K562 (cell line): ENCODE results near the gene SMARCC1. TPM values are rescaled to one million over a fixed set of nuclear protein-coding genes. Genes with fewer than 3 reads are reported as not detected.
A peak's percentile ranks its signal among the peaks of the same experiment; 100 is the strongest.

Experiments used
- ARHGAP35 ChIP-seq: fragments of 450-650 bp; IDR thresholded peaks from 2 replicates; pipeline ENCODE4 v1.6.1; 2018; ENCODE audit not compliant: partially characterized antibody
- ARID2 ChIP-seq: fragments of 450-650 bp; IDR thresholded peaks from 2 replicates; pipeline ENCODE4 v1.6.1; 2017; ENCODE audit warnings: antibody characterized with exemption, mild to moderate bottlenecking
- CBFA2T2 ChIP-seq: fragments of 450-650 bp; conservative IDR thresholded peaks from 2 replicates; pipeline ENCODE4 v1.6.1; 2017; ENCODE audit warnings: mild to moderate bottlenecking
- CCNT2 ChIP-seq: IDR thresholded peaks from 2 replicates; pipeline ENCODE4 v1.6.1; 2011; ENCODE audit warnings: borderline replicate concordance, low read depth, mild to moderate bottlenecking, moderate library complexity, mixed read lengths, low read length; ENCODE audit not compliant: insufficient read length; ENCODE audit errors: extremely low read depth
- CHD4 ChIP-seq: fragments of 200-600 bp; sonication (generic); IDR thresholded peaks from 3 replicates; pipeline ENCODE4 v1.6.1; 2012; ENCODE audit warnings: low read depth, mild to moderate bottlenecking, mixed read lengths, low read length, inconsistent platforms; ENCODE audit not compliant: insufficient read depth, insufficient replicate concordance, poor library complexity, severe bottlenecking
- CREM ChIP-seq: IDR thresholded peaks from 2 replicates; pipeline ENCODE4 v1.6.1; 2014; ENCODE audit warnings: antibody characterized with exemption, low read depth
- CSDE1 ChIP-seq, 2 experiments: fragments of 450-650 bp; IDR thresholded peaks; 2 replicates each; pipeline ENCODE4 v1.6.1; 2016; ENCODE audit warnings: mild to moderate bottlenecking in 1 of 2
- ESRRB ChIP-seq: fragments of 250-450 bp; sonication (Bioruptor Pico); IDR thresholded peaks from 2 replicates; pipeline ENCODE4 v1.5.0; 2020; ENCODE audit warnings: mild to moderate bottlenecking, moderate library complexity, borderline replicate concordance
- FOXM1 ChIP-seq, 2 experiments: fragments of 450-650 bp in 1 of 2; sonication (generic) in 1 of 2; formaldehyde crosslinking in 1 of 2; IDR thresholded peaks; 2 replicates each; pipeline versions ENCODE4 v1.6.1 to v1.9.0; 2017 to 2022; ENCODE audit warnings: low read depth in 2 of 2, mild to moderate bottlenecking in 2 of 2, missing genetic modification reagents in 1 of 2, moderate library complexity in 1 of 2
- HDGF ChIP-seq: fragments of 450-650 bp; IDR thresholded peaks from 2 replicates; pipeline ENCODE4 v1.6.1; 2016
- JUN ChIP-seq, 2 experiments: sonication (generic) in 1 of 2; formaldehyde crosslinking in 1 of 2; IDR thresholded peaks; 2 replicates each; pipeline versions ENCODE4 v1.6.1 to v1.8.0; 2012 to 2022; ENCODE audit warnings: borderline replicate concordance in 2 of 2, mild to moderate bottlenecking in 2 of 2, improper control_type of control experiment in 1 of 2, low read depth in 1 of 2, low read length in 1 of 2, missing genetic modification reagents in 1 of 2
- MEF2A ChIP-seq: IDR thresholded peaks from 2 replicates; pipeline ENCODE4 v1.6.1; 2011; ENCODE audit warnings: low read depth, mild to moderate bottlenecking, low read length, moderate library complexity; ENCODE audit not compliant: control insufficient read depth
- MEF2D ChIP-seq: conservative IDR thresholded peaks from 2 replicates; pipeline ENCODE4 v1.6.1; 2016; ENCODE audit warnings: low read depth, missing genetic modification characterization, missing compliant biosample characterization
- NCOA1 ChIP-seq: fragments of 450-650 bp; IDR thresholded peaks from 2 replicates; pipeline ENCODE4 v1.6.1; 2016; ENCODE audit warnings: low read depth
- PURB ChIP-seq: sonication (generic); formaldehyde crosslinking; IDR thresholded peaks from 2 replicates; pipeline ENCODE4 v1.9.0; 2021; ENCODE audit warnings: low read depth, mild to moderate bottlenecking, missing genetic modification reagents
- ZNF143 ChIP-seq: sonication (generic); formaldehyde crosslinking; IDR thresholded peaks from 2 replicates; pipeline ENCODE4 v1.9.0; 2022; ENCODE audit warnings: mild to moderate bottlenecking, missing genetic modification reagents
- ZNF146 ChIP-seq: IDR thresholded peaks from one replicate; pipeline ENCODE4 v1.6.1; 2018; ENCODE audit warnings: missing compliant biosample characterization; ENCODE audit not compliant: unreplicated experiment
- ZNF324 ChIP-seq: fragments of 250-450 bp; sonication (Bioruptor Pico); IDR thresholded peaks from 2 replicates; pipeline ENCODE4 v1.4.0; 2020; ENCODE audit warnings: mild to moderate bottlenecking
- ZNF431 ChIP-seq: sonication (generic); formaldehyde crosslinking; IDR thresholded peaks from 2 replicates; pipeline ENCODE4 v1.8.0; 2022; ENCODE audit warnings: mild to moderate bottlenecking, missing genetic modification reagents
- ZNF586 ChIP-seq: fragments of 450-650 bp; formaldehyde crosslinking; conservative IDR thresholded peaks from 2 replicates; pipeline ENCODE4 v1.4.0; 2020; ENCODE audit warnings: mild to moderate bottlenecking, moderate library complexity
- ZSCAN29 ChIP-seq: fragments of 450-650 bp; IDR thresholded peaks from 2 replicates; pipeline ENCODE4 v1.6.1; 2017
- polyA plus RNA-seq, 8 experiments: library from polyadenylated mRNA; depleted of rRNA in 4 of 8; stranded (reverse) in 5 of 8; unstranded in 3 of 8; fragments of >200 nt; fragmentation: Nextera tagmentation in 2 of 8; fragmentation: Illumina TruSeq in 1 of 8; extraction: Ambion mirVana in 2 of 8; extraction: Trizol in 1 of 8; gene quantifications; 2 replicates each; pipeline versions ENCODE4 v1.2.1 to v1.2.3, GENCODE V29; 2011 to 2014; ENCODE audit warnings: inconsistent platforms in 1 of 8, missing spikeins in 1 of 8
- total RNA-seq, 7 experiments: library from RNA; depleted of rRNA in 6 of 7; stranded (reverse); fragments of >200 nt in 6 of 7; fragmentation: Illumina TruSeq in 2 of 7; extraction: Trizol in 2 of 7; gene quantifications; 2 replicates each; pipeline versions ENCODE4 v1.2.1 to v1.2.3, GENCODE V29; 2011 to 2021; ENCODE audit warnings: low replicate concordance in 1 of 7
- TF ChIP-seq, protein P1 (sequence below): sonication (generic); formaldehyde crosslinking; IDR thresholded peaks from 2 replicates; pipeline ENCODE4 v1.8.1; 2023; ENCODE audit warnings: mild to moderate bottlenecking, missing genetic modification reagents
- TF ChIP-seq, protein P2 (sequence below): fragments of 450-650 bp; IDR thresholded peaks from 2 replicates; pipeline ENCODE4 v1.6.1; 2016; ENCODE audit warnings: low read depth, mild to moderate bottlenecking, moderate library complexity
- TF ChIP-seq, protein P3 (sequence below): sonication (generic); formaldehyde crosslinking; IDR thresholded peaks from 2 replicates; pipeline ENCODE4 v1.9.0; 2022; ENCODE audit warnings: mild to moderate bottlenecking, missing genetic modification reagents
- TF ChIP-seq, protein P4 (sequence below): sonication (generic); formaldehyde crosslinking; IDR thresholded peaks from 2 replicates; pipeline ENCODE4 v1.8.0; 2022; ENCODE audit warnings: missing genetic modification reagents, mild to moderate bottlenecking, moderate library complexity, borderline replicate concordance

The SMARCC1 gene
- total and polyA plus RNA-seq, 9 of the 15 experiments (the other 6 are each of a cell fraction or from before 2014, with no cell fraction given) = 20.7 to 199 (median 66.0) TPM

DNA sequence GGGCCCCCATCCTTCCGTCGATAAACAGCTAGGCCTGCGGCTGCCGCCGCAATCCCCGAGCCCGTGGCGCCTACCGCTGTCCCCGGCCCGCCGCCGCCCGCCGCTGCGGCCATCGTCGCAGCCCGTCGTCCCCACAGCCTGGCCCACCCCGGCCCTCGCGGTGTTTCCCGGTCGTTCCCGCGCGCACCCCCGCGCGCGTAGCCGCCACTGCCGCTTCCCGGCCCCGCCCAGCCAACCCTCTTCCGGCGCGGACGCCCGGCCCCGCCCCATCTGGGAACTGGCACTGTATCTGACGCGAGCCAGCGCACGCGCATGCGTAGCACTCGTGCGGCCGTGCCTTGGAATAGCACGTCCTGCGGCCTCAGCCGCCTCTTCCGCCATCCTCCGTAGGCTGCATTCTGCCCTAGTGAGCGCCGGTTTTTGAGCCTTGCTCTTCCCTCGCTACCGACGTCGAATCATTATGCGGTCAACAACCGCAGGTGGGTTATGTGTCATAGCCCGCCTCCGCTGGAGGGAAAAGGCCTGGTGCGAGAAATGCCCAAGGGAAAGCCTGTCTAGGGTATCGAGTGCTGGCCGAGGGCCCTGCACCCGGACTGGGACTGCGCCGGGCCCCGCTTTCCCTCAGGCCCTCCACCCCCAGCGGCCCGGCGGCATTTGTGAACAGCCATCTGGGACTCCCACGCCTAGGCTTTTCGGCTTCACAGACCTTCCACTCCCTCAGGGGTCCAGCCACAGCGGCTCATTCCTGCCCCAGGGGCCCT, at the start of gene SMARCC1 (continued):
- TF ChIP-seq ARID2 (no peak), MEF2D (tag) (peak; percentile 47; the same call in 1 of the 2 replicates), MEF2A (no peak), PURB (CRISPR knock-in tag) (no peak), ZNF324 (CRISPR knock-in tag) (no peak), HDGF (0 out of 2 replicates have a peak, but pooled peaks have one; percentile 58), ZNF146 (CRISPR knock-in tag) (no peak), CBFA2T2 (no peak), ZSCAN29 (no peak), ESRRB (CRISPR knock-in tag) (no peak), JUN (IDR thresholded peaks at IDR 0.05; ENCODE audit: borderline replicate concordance, low read depth, low read length) (no peak; the same call in 1 of the 2 replicates), JUN (CRISPR knock-in tag; IDR thresholded peaks at IDR 0.05; ENCODE audit: borderline replicate concordance) (peak; percentile 77; the same call in 1 of the 2 replicates), NCOA1 (peak; percentile 67; the same call in 1 of the 2 replicates), ZNF431 (CRISPR knock-in tag) (peak; percentile 83), FOXM1 (IDR thresholded peaks at IDR 0.05; ENCODE audit: low read depth) (no peak), FOXM1 (CRISPR knock-in tag; IDR thresholded peaks at IDR 0.05; ENCODE audit: low read depth) (peak; percentile 79; the same call in 1 of the 2 replicates), CREM (peak; percentile 90), CCNT2 (peak; percentile 86), ARHGAP35 (no peak), ZNF143 (CRISPR knock-in tag) (0 out of 2 replicates have a peak, but pooled peaks have one; percentile 12), ZNF586 (CRISPR knock-in tag) (no peak), CSDE1 (IDR thresholded peaks at IDR 0.05) (no peak), CHD4 (no peak)
- TF ChIP-seq, protein P1, sequence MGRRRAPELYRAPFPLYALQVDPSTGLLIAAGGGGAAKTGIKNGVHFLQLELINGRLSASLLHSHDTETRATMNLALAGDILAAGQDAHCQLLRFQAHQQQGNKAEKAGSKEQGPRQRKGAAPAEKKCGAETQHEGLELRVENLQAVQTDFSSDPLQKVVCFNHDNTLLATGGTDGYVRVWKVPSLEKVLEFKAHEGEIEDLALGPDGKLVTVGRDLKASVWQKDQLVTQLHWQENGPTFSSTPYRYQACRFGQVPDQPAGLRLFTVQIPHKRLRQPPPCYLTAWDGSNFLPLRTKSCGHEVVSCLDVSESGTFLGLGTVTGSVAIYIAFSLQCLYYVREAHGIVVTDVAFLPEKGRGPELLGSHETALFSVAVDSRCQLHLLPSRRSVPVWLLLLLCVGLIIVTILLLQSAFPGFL (CRISPR knock-in tag) = no peak
- TF ChIP-seq, protein P2, sequence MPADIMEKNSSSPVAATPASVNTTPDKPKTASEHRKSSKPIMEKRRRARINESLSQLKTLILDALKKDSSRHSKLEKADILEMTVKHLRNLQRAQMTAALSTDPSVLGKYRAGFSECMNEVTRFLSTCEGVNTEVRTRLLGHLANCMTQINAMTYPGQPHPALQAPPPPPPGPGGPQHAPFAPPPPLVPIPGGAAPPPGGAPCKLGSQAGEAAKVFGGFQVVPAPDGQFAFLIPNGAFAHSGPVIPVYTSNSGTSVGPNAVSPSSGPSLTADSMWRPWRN = no peak
- TF ChIP-seq, protein P3, sequence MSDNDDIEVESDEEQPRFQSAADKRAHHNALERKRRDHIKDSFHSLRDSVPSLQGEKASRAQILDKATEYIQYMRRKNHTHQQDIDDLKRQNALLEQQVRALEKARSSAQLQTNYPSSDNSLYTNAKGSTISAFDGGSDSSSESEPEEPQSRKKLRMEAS (CRISPR knock-in tag) = peak; percentile 54
- TF ChIP-seq, protein P4, sequence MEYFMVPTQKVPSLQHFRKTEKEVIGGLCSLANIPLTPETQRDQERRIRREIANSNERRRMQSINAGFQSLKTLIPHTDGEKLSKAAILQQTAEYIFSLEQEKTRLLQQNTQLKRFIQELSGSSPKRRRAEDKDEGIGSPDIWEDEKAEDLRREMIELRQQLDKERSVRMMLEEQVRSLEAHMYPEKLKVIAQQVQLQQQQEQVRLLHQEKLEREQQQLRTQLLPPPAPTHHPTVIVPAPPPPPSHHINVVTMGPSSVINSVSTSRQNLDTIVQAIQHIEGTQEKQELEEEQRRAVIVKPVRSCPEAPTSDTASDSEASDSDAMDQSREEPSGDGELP (CRISPR knock-in tag) = peak; percentile 90
